ENCODE measurements around the gene GRIA3. TPM values are rescaled to one million over a fixed set of nuclear protein-coding genes. Genes with fewer than 3 reads are reported as not detected.
"Not testable (repeated sequence)": the region's sequence is repeated elsewhere in the genome, so short reads cannot be mapped to it uniquely, and the experiment has no call there.

Gene GRIA3
- total RNA-seq, 2 experiments from 2014 or later: not detected

DNA sequence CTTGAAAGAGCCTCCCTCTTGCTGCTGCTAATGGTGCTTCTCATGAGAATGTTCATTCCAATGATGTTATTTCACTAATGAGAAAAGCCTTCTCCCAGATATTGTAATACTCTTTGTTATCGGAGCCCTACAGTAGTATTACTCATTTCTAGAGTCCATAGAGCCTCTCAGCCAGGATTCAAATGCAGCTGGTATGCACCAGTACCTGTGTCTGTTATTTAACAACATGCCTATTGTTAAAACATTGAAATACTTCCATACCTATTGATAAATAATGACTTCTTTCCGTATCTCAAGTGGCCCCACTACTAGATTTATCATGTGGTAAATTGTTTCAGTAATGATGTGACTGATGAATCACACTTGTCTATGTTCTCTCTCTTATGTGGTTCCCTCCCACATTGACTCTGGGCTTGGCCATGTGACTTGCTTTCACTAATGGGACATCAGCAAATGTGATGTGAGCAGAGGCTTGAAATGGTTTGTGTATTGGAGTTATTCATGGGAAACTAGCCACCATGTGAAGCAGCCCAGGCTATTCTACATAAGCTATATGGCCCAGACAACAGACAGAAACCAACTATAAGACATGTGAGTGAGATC lies 341.1 kb downstream of the GRIA3 start:
- CTCF ChIA-PET: no interaction called here
- DNase-seq (peak; percentile 10), ATAC-seq (peak; percentile 30)
- intact Hi-C loops (cut with DNase I, micrococcal nuclease): no loop called here
- peaks cover 2% of the 10 kb centered on the region for H3K9me3 Mint-ChIP-seq (ENCODE audit: low read depth)
- no peaks in the 10 kb centered on the region for H3K4me1 Mint-ChIP-seq
- H3K27me3 Mint-ChIP-seq: peaks cover 5% of the 10 kb centered on the region
- H3K4me3 Mint-ChIP-seq: no peak overlapping the region
- POLR2A ChIA-PET: no interaction called here
- H3K27ac Mint-ChIP-seq: no peak overlapping the region
- H3K36me3 Mint-ChIP-seq (ENCODE audit: low read depth): no peaks in the 10 kb centered on the region

DNA sequence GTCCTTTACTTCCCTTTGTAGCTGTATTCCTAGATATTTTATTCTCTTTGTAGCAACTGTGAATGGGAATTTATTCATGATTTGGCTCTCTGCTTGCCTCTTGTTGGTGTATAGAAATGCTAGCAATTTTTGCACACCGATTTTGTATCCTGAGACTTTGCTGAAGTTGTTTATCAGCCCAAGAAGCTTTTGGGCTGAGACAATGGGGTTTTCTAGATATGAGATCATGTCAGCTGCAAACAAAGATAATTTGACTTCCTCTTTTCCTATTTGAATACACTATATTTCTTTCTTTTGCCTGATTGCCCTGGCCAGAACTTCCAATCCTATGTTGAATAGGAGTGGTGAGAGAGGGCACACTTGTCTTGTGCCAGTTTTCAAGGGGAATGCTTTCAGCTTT lies 346.6 kb downstream of the GRIA3 start:
- H3K27me3 Mint-ChIP-seq; H3K36me3 Mint-ChIP-seq (ENCODE audit: low read depth); DNase-seq; H3K4me3 Mint-ChIP-seq; POLR2A ChIA-PET; H3K4me1 Mint-ChIP-seq; ATAC-seq; intact Hi-C loops (cut with DNase I, micrococcal nuclease); H3K9me3 Mint-ChIP-seq (ENCODE audit: low read depth); H3K27ac Mint-ChIP-seq: not testable (repeated sequence)
- CTCF ChIA-PET: interaction anchor here (1.5 kb wide), 1 partner anchor 79 kb away, joined by 3 read pairs; no protein-coding TSS in a partner anchor

Measured in activated CD4-positive, alpha-beta T cell treated with anti-CD3 and anti-CD28 coated beads for 36 hours (primary cell).